ENCODE results near the gene AQP6.

AQP6 gene

GRCh38 chr12:49959685-49960473 lies 12.9 kb upstream of the AQP6 start:
- DNase-seq (ENCODE audit: insufficient read length, low spot score) (no peak), FAIRE-seq (no peak)
- no peak for TF ChIP-seq CTCF (IDR thresholded peaks at IDR 0.05; ENCODE audit: insufficient read depth, missing control alignments)

- no peak for FAIRE-seq
These were observed 12.2 kb upstream of the AQP6 start for GRCh38 chr12:49960474-49961110.

GRCh38 chr12:49961111-49961922 lies 11.4 kb upstream of the AQP6 start, which contains the start of gene AQP5:
TSS of gene AQP5 (plus strand) at chr12:49961872. CDS start at chr12:49962018, 146 bp downstream.
- FAIRE-seq (no peak), DNase-seq (ENCODE audit: insufficient read length, low spot score) (no peak)
- no peak for TF ChIP-seq CTCF (IDR thresholded peaks at IDR 0.05; ENCODE audit: insufficient read depth, missing control alignments)

More at GRCh38 chr12:49960474-49961110, 12.2 kb upstream of the AQP6 start:
- no peak for TF ChIP-seq CTCF (IDR thresholded peaks at IDR 0.05; ENCODE audit: insufficient read depth, missing control alignments)
- DNase-seq (ENCODE audit: insufficient read length, low spot score): no peak

GRCh38 chr12:49961993-49962764 lies 10.6 kb upstream of the AQP6 start:
- TF ChIP-seq CTCF (IDR thresholded peaks at IDR 0.05; ENCODE audit: insufficient read depth, missing control alignments): no peak
- DNase-seq (ENCODE audit: insufficient read length, low spot score) (no peak), FAIRE-seq (no peak)

- no peak for DNase-seq (ENCODE audit: insufficient read length, low spot score)
These were observed 9.6 kb upstream of the AQP6 start for GRCh38 chr12:49962861-49963765.

More at GRCh38 chr12:49962861-49963765, 9.6 kb upstream of the AQP6 start:
- FAIRE-seq: no peak
- no peak for TF ChIP-seq CTCF (IDR thresholded peaks at IDR 0.05; ENCODE audit: insufficient read depth, missing control alignments)
